Measurements from ENCODE around the gene APMAP.

The APMAP gene

GRCh38 chr20:24992487-24993205 lies at the start of gene APMAP:
APMAP (minus strand) TSS chr20:24992751; CDS start chr20:24992688, 63 bp downstream.
- peak; percentile 86 for DNase-seq

GRCh38 chr20:25041813-25042530 lies 49.4 kb upstream of the APMAP start:
- no peak for DNase-seq

GRCh38 chr20:25040438-25040831 lies 47.9 kb upstream of the APMAP start:
- DNase-seq, result no peak

GRCh38 chr20:25039697-25040437 lies 47.3 kb upstream of the APMAP start:
- no peak for DNase-seq

GRCh38 chr20:25038591-25039015 lies 46.1 kb upstream of the APMAP start:
- no peak for DNase-seq

- DNase-seq, result no peak
These were observed 45.5 kb upstream of the APMAP start for GRCh38 chr20:25038103-25038410.

- DNase-seq, result no peak
These were observed 44.9 kb upstream of the APMAP start for GRCh38 chr20:25037288-25038102.

- no peak for DNase-seq
These were observed 43.9 kb upstream of the APMAP start for GRCh38 chr20:25036331-25036936.

GRCh38 chr20:25035921-25036320 lies 43.4 kb upstream of the APMAP start:
- DNase-seq, result no peak

- no peak for DNase-seq
These were observed 41.4 kb upstream of the APMAP start for GRCh38 chr20:25033924-25034300.

- DNase-seq, result no peak
These were observed 40.8 kb upstream of the APMAP start for GRCh38 chr20:25033265-25033923.

- DNase-seq, result no peak
These were observed 40.1 kb upstream of the APMAP start for GRCh38 chr20:25032478-25033264.

- DNase-seq, result no peak
These were observed 39.5 kb upstream of the APMAP start for GRCh38 chr20:25032065-25032477.

GRCh38 chr20:25031241-25031640 lies 38.7 kb upstream of the APMAP start:
- DNase-seq, result no peak

GRCh38 chr20:25030649-25031207 lies 38.2 kb upstream of the APMAP start:
- no peak for DNase-seq

- DNase-seq, result no peak
These were observed 37.6 kb upstream of the APMAP start for GRCh38 chr20:25030007-25030648.

GRCh38 chr20:25025986-25026605 lies 33.5 kb upstream of the APMAP start:
- DNase-seq, result no peak

GRCh38 chr20:25025091-25025861 lies 32.7 kb upstream of the APMAP start:
- DNase-seq, result no peak

GRCh38 chr20:25024171-25024570 lies 31.6 kb upstream of the APMAP start:
- no peak for DNase-seq
